Measurements from ENCODE around the gene SIRPA. TPM values are rescaled to one million over a fixed set of nuclear protein-coding genes. Genes with fewer than 3 reads are reported as not detected.

SIRPA gene
- total RNA-seq, 1 experiment from 2014 or later, result 6.0 TPM

DNA sequence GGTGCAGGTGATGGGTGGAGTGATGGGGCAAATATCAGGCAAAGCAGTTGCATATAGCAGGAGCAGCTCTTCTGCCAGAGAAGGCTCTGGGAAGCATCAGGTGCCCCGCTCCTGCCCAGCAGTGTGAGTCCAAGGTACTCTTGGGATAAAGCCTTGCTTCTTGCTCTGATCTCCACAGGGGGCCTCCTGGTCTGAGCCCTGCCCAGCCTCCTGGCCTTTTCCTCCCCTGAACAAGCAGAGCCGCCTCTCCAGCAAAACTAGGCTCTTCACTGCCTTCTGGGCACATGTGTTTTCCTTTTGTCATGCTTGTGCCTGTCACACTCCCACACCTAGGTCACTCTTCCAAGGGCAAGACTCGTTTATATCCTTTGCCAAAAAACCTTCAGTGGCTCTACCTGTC lies 34.3 kb downstream of the SIRPA start:
- no peaks in the 10 kb centered on the region for H3K27me3 ChIP-seq (ENCODE audit: insufficient read depth, low read length)
- WGBS (ENCODE audit: extremely low coverage, insufficient read length, low lambda C conversion rate), result no CpG with 5 or more reads among the region's 3 CpGs
- no peak overlapping the region for H3T11ph ChIP-seq (ENCODE audit: low read length)
- no peak overlapping the region for H2BK5ac ChIP-seq (ENCODE audit: insufficient read length, low read length)
- H3K4me3 Mint-ChIP-seq, result no peak overlapping the region
- no peak overlapping the region for H2BK12ac ChIP-seq (ENCODE audit: insufficient read length, low read depth, low read length)
- peaks cover 20 to 25% of the 10 kb centered on the region in 2 experiments for H3K4me1 Mint-ChIP-seq
- no peak overlapping the region for H4K5ac ChIP-seq (ENCODE audit: insufficient read length, low read depth, low read length)
- no peaks in the 10 kb centered on the region for H3K23me2 ChIP-seq (ENCODE audit: insufficient read length, low read depth, low read length, poor library complexity, severe bottlenecking)
- no peak overlapping the region for H4K8ac ChIP-seq (replicated peaks; ENCODE audit: insufficient read length, low read depth, low read length)
- H3K27ac Mint-ChIP-seq, result no peak overlapping the region; a peak in 2 of 7 replicates
- H3K4me1 ChIP-seq (ENCODE audit: insufficient read depth, low read length), result 0 out of 2 replicates have a peak, but pooled peaks cover 4% of the 10 kb centered on the region
- no peak overlapping the region for H2AK5ac ChIP-seq (ENCODE audit: insufficient read length, low read length)
- H3K27ac ChIP-seq (ENCODE audit: insufficient read length, low read depth, low read length), result no peak overlapping the region
- no peaks in the 10 kb centered on the region; a peak in 1 of 5 replicates for H3K9me3 Mint-ChIP-seq
- H3K4ac ChIP-seq (ENCODE audit: low read depth, low read length), result no peak overlapping the region
- H3K79me1 ChIP-seq (ENCODE audit: insufficient read depth, low read depth, low read length, poor library complexity, severe bottlenecking), result no peaks in the 10 kb centered on the region
- DNase-seq, result no peak
- H2AFZ ChIP-seq (ENCODE audit: low read length), result no peak overlapping the region
- H3K9ac ChIP-seq (ENCODE audit: extremely low read depth, insufficient read length, low read length), result no peak overlapping the region
- H3K36me3 Mint-ChIP-seq (ENCODE audit: insufficient read depth in 1 of 3, low read depth in 3 of 3), result no peaks in the 10 kb centered on the region
- no peak overlapping the region for H2BK120ac ChIP-seq (ENCODE audit: low read depth, low read length, poor library complexity, severe bottlenecking)
- no peak overlapping the region for H2BK20ac ChIP-seq (ENCODE audit: low read depth, low read length, poor library complexity, severe bottlenecking)
- H3K23ac ChIP-seq (ENCODE audit: insufficient read length, low read depth, low read length), result no peak overlapping the region
- no peaks in the 10 kb centered on the region for H3K79me2 ChIP-seq (ENCODE audit: insufficient read depth, low read length)
- no peak overlapping the region for H2BK15ac ChIP-seq (ENCODE audit: low read depth, low read length)
- no peak overlapping the region for H3K14ac ChIP-seq (ENCODE audit: insufficient read depth, low read length)
- no peaks in the 10 kb centered on the region for H3K9me3 ChIP-seq (ENCODE audit: control insufficient read depth, low read depth, low read length)
- H3K4me2 ChIP-seq (ENCODE audit: insufficient read depth, insufficient read length, low read length), result no peak overlapping the region
- no peak overlapping the region for H3K56ac ChIP-seq (ENCODE audit: insufficient read length, low read depth, low read length)
- H4K20me1 ChIP-seq (ENCODE audit: control insufficient read depth, insufficient read depth, insufficient read length), result no peaks in the 10 kb centered on the region
- TF ChIP-seq, protein P1, sequence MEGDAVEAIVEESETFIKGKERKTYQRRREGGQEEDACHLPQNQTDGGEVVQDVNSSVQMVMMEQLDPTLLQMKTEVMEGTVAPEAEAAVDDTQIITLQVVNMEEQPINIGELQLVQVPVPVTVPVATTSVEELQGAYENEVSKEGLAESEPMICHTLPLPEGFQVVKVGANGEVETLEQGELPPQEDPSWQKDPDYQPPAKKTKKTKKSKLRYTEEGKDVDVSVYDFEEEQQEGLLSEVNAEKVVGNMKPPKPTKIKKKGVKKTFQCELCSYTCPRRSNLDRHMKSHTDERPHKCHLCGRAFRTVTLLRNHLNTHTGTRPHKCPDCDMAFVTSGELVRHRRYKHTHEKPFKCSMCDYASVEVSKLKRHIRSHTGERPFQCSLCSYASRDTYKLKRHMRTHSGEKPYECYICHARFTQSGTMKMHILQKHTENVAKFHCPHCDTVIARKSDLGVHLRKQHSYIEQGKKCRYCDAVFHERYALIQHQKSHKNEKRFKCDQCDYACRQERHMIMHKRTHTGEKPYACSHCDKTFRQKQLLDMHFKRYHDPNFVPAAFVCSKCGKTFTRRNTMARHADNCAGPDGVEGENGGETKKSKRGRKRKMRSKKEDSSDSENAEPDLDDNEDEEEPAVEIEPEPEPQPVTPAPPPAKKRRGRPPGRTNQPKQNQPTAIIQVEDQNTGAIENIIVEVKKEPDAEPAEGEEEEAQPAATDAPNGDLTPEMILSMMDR (conservative IDR thresholded peaks at IDR 0.05), result no peak
- no peak overlapping the region for H4K91ac ChIP-seq (ENCODE audit: insufficient read length, low read depth, low read length)
- H3K27me3 Mint-ChIP-seq (ENCODE audit: low read depth), result peaks cover 6% of the 10 kb centered on the region
- no peak overlapping the region for H3K18ac ChIP-seq (ENCODE audit: insufficient read length, low read depth, low read length)

Data from H9 (cell line).